ENCODE results near the gene GNS.

GNS gene

GRCh38 chr12:64706306-64706705 lies 52.9 kb downstream of the GNS start:
- Histone ChIP-seq H3K27me3 (replicated peaks in 2 of 5; ENCODE audit: control insufficient read depth in 4 of 5, insufficient read depth in 5 of 5, low read length in 4 of 5) (no peaks in the 10 kb centered on the region), H3K36me3 (ENCODE audit: control insufficient read depth in 4 of 4, insufficient read depth in 4 of 4, low read length in 3 of 4) (peaks cover 0 to 2% (median 0%) of the 10 kb centered on the region in 4 experiments), H3K27ac (ENCODE audit: insufficient read depth in 1 of 2, low read depth in 1 of 2, low read length in 2 of 2, poor library complexity in 1 of 2, severe bottlenecking in 2 of 2) (no peak overlapping the region), H3K9me3 (ENCODE audit: control extremely low read depth in 1 of 5, control insufficient read depth in 4 of 5, insufficient read depth in 2 of 5, low read depth in 1 of 5, low read length in 4 of 5) (no peaks in the 10 kb centered on the region), H3K4me1 (ENCODE audit: control extremely low read depth in 1 of 4, control insufficient read depth in 4 of 4, insufficient read depth in 4 of 4, low read length in 3 of 4) (no peaks in the 10 kb centered on the region), H3K4me3 (ENCODE audit: control insufficient read depth in 1 of 7, extremely low read depth in 1 of 7, insufficient read depth in 4 of 7, low read depth in 2 of 7, low read length in 6 of 7) (no peak overlapping the region)
- ChIA-PET POLR2A (no interaction called here), CTCF (interaction anchor here (1.9 to 3.4 kb wide), 2 partner anchors 10 to 157 kb away, joined by 11 to 30 read pairs; no protein-coding TSS in a partner anchor)
- DNase-seq, result no peak
- 66% methylated on average over 2 of the region's 3 CpGs for WGBS (ENCODE audit: insufficient coverage)

- Histone ChIP-seq H3K36me3 (ENCODE audit: control insufficient read depth in 4 of 4, insufficient read depth in 4 of 4, low read length in 3 of 4) (peaks cover 0 to 5% (median 2%) of the 10 kb centered on the region in 4 experiments), H3K9me3 (ENCODE audit: control extremely low read depth in 1 of 5, control insufficient read depth in 4 of 5, insufficient read depth in 2 of 5, low read depth in 1 of 5, low read length in 4 of 5) (no peaks in the 10 kb centered on the region), H3K27ac (ENCODE audit: insufficient read depth in 1 of 2, low read depth in 1 of 2, low read length in 2 of 2, poor library complexity in 1 of 2, severe bottlenecking in 2 of 2) (no peak overlapping the region), H3K4me3 (ENCODE audit: control insufficient read depth in 1 of 7, extremely low read depth in 1 of 7, insufficient read depth in 4 of 7, low read depth in 2 of 7, low read length in 6 of 7) (no peak overlapping the region), H3K4me1 (ENCODE audit: control extremely low read depth in 1 of 4, control insufficient read depth in 4 of 4, insufficient read depth in 4 of 4, low read length in 3 of 4) (peaks cover 0 to under 1% (median 0%) of the 10 kb centered on the region in 4 experiments), H3K27me3 (replicated peaks in 2 of 5; ENCODE audit: control insufficient read depth in 4 of 5, insufficient read depth in 5 of 5, low read length in 4 of 5) (no peaks in the 10 kb centered on the region)
- CTCF ChIA-PET, result interaction anchor here (1.3 to 1.5 kb wide), 2 partner anchors 14 to 151 kb away, joined by 4 to 8 read pairs; no protein-coding TSS in a partner anchor
- WGBS (ENCODE audit: insufficient coverage), result 96% methylated on average over 5 of the region's 5 CpGs
- POLR2A ChIA-PET, result no interaction called here
- no peak for DNase-seq
These were observed 57.9 kb downstream of the GNS start for GRCh38 chr12:64701283-64701682.

- POLR2A ChIA-PET, result no interaction called here
These were observed 58.7 kb downstream of the GNS start for GRCh38 chr12:64700532-64700931.

GRCh38 chr12:64699504-64700115 lies 59.6 kb downstream of the GNS start:
- 95% methylated on average over 11 of the region's 12 CpGs for WGBS (ENCODE audit: insufficient coverage)
- Histone ChIP-seq H3K4me1 (ENCODE audit: control extremely low read depth in 1 of 4, control insufficient read depth in 4 of 4, insufficient read depth in 4 of 4, low read length in 3 of 4) (peaks cover 0 to 4% (median 0%) of the 10 kb centered on the region in 4 experiments), H3K27ac (ENCODE audit: insufficient read depth in 1 of 2, low read depth in 1 of 2, low read length in 2 of 2, poor library complexity in 1 of 2, severe bottlenecking in 2 of 2) (no peak overlapping the region), H3K9me3 (ENCODE audit: control extremely low read depth in 1 of 5, control insufficient read depth in 4 of 5, insufficient read depth in 2 of 5, low read depth in 1 of 5, low read length in 4 of 5) (no peaks in the 10 kb centered on the region), H3K27me3 (replicated peaks in 2 of 5; ENCODE audit: control insufficient read depth in 4 of 5, insufficient read depth in 5 of 5, low read length in 4 of 5) (no peaks in the 10 kb centered on the region), H3K36me3 (ENCODE audit: control insufficient read depth in 4 of 4, insufficient read depth in 4 of 4, low read length in 3 of 4) (peaks cover 2 to 12% (median 7%) of the 10 kb centered on the region in 4 experiments), H3K4me3 (ENCODE audit: control insufficient read depth in 1 of 7, extremely low read depth in 1 of 7, insufficient read depth in 4 of 7, low read depth in 2 of 7, low read length in 6 of 7) (peak overlapping the region in 1 of 7 experiments; percentile 37)
- ChIA-PET POLR2A (interaction anchor here (0.5 to 0.7 kb wide), 2 partner anchors 151 to 942 kb away, joined by 3 to 4 read pairs; no protein-coding TSS in a partner anchor), CTCF (interaction anchor here (1.0 to 1.3 kb wide), 3 partner anchors 10 to 231 kb away, joined by 3 to 5 read pairs (median 4); no protein-coding TSS in a partner anchor)
- peak in 2 of 3 donors; percentile 38 to 39 for DNase-seq

More at GRCh38 chr12:64700532-64700931, 58.7 kb downstream of the GNS start:
- CTCF ChIA-PET, result interaction anchor here (1.0 to 1.5 kb wide), 4 partner anchors 9 to 152 kb away, joined by 3 to 8 read pairs (median 4); no protein-coding TSS in a partner anchor
- no peak for DNase-seq
- Histone ChIP-seq H3K4me3 (ENCODE audit: control insufficient read depth in 1 of 7, extremely low read depth in 1 of 7, insufficient read depth in 4 of 7, low read depth in 2 of 7, low read length in 6 of 7) (no peak overlapping the region), H3K4me1 (ENCODE audit: control extremely low read depth in 1 of 4, control insufficient read depth in 4 of 4, insufficient read depth in 4 of 4, low read length in 3 of 4) (peaks cover 0 to 4% (median 0%) of the 10 kb centered on the region in 4 experiments), H3K27ac (ENCODE audit: insufficient read depth in 1 of 2, low read depth in 1 of 2, low read length in 2 of 2, poor library complexity in 1 of 2, severe bottlenecking in 2 of 2) (no peak overlapping the region), H3K36me3 (ENCODE audit: control insufficient read depth in 4 of 4, insufficient read depth in 4 of 4, low read length in 3 of 4) (peaks cover 2 to 5% (median 3%) of the 10 kb centered on the region in 4 experiments), H3K27me3 (replicated peaks in 2 of 5; ENCODE audit: control insufficient read depth in 4 of 5, insufficient read depth in 5 of 5, low read length in 4 of 5) (no peaks in the 10 kb centered on the region), H3K9me3 (ENCODE audit: control extremely low read depth in 1 of 5, control insufficient read depth in 4 of 5, insufficient read depth in 2 of 5, low read depth in 1 of 5, low read length in 4 of 5) (no peaks in the 10 kb centered on the region)
- WGBS (ENCODE audit: insufficient coverage), result 100% methylated on average over 1 of the region's 1 CpG

GRCh38 chr12:64696080-64696741 lies 63.0 kb downstream of the GNS start:
- Histone ChIP-seq H3K9me3 (ENCODE audit: control extremely low read depth in 1 of 5, control insufficient read depth in 4 of 5, insufficient read depth in 2 of 5, low read depth in 1 of 5, low read length in 4 of 5) (no peaks in the 10 kb centered on the region), H3K4me1 (ENCODE audit: control extremely low read depth in 1 of 4, control insufficient read depth in 4 of 4, insufficient read depth in 4 of 4, low read length in 3 of 4) (peaks cover 0 to 7% (median 0%) of the 10 kb centered on the region in 4 experiments), H3K27ac (ENCODE audit: insufficient read depth in 1 of 2, low read depth in 1 of 2, low read length in 2 of 2, poor library complexity in 1 of 2, severe bottlenecking in 2 of 2) (no peak overlapping the region), H3K27me3 (replicated peaks in 2 of 5; ENCODE audit: control insufficient read depth in 4 of 5, insufficient read depth in 5 of 5, low read length in 4 of 5) (no peaks in the 10 kb centered on the region), H3K36me3 (ENCODE audit: control insufficient read depth in 4 of 4, insufficient read depth in 4 of 4, low read length in 3 of 4) (peaks cover 7 to 27% (median 16%) of the 10 kb centered on the region in 4 experiments), H3K4me3 (ENCODE audit: control insufficient read depth in 1 of 7, extremely low read depth in 1 of 7, insufficient read depth in 4 of 7, low read depth in 2 of 7, low read length in 6 of 7) (no peak overlapping the region)
- no CpG with 5 or more reads among the region's 1 CpG for WGBS (ENCODE audit: insufficient coverage)
- ChIA-PET POLR2A (interaction anchor here (0.9 to 1.1 kb wide), 2 partner anchors 87 to 147 kb away, joined by 3 read pairs; no protein-coding TSS in a partner anchor), CTCF (interaction anchor here (0.5 to 10.3 kb wide), 23 partner anchors 9 to 190 kb away, joined by 3 to 178 read pairs (median 4); partner anchors contain the start of gene RASSF3)
- peak in 2 of 3 donors; percentile 52 to 60 for DNase-seq

- Histone ChIP-seq H3K27ac (ENCODE audit: insufficient read depth in 1 of 2, low read depth in 1 of 2, low read length in 2 of 2, poor library complexity in 1 of 2, severe bottlenecking in 2 of 2) (peak overlapping the region in 1 of 2 experiments; percentile 39), H3K9me3 (ENCODE audit: control extremely low read depth in 1 of 5, control insufficient read depth in 4 of 5, insufficient read depth in 2 of 5, low read depth in 1 of 5, low read length in 4 of 5) (no peaks in the 10 kb centered on the region), H3K4me1 (ENCODE audit: control extremely low read depth in 1 of 4, control insufficient read depth in 4 of 4, insufficient read depth in 4 of 4, low read length in 3 of 4) (peaks cover 0 to 7% (median 0%) of the 10 kb centered on the region in 4 experiments), H3K4me3 (ENCODE audit: control insufficient read depth in 1 of 7, extremely low read depth in 1 of 7, insufficient read depth in 4 of 7, low read depth in 2 of 7, low read length in 6 of 7) (no peak overlapping the region), H3K36me3 (ENCODE audit: control insufficient read depth in 4 of 4, insufficient read depth in 4 of 4, low read length in 3 of 4) (peaks cover 7 to 27% (median 16%) of the 10 kb centered on the region in 4 experiments), H3K27me3 (replicated peaks in 2 of 5; ENCODE audit: control insufficient read depth in 4 of 5, insufficient read depth in 5 of 5, low read length in 4 of 5) (no peaks in the 10 kb centered on the region)
- ChIA-PET POLR2A (interaction anchor here (0.9 to 1.1 kb wide), 2 partner anchors 86 to 146 kb away, joined by 3 read pairs; no protein-coding TSS in a partner anchor), CTCF (interaction anchor here (0.9 to 10.3 kb wide), 13 partner anchors 8 to 148 kb away, joined by 3 to 178 read pairs (median 5); partner anchors contain the start of gene RASSF3)
- WGBS (ENCODE audit: insufficient coverage), result 75% methylated on average over 4 of the region's 5 CpGs
- no peak for DNase-seq
These were observed 63.7 kb downstream of the GNS start for GRCh38 chr12:64695550-64695949.
